PC-9 (cell line): ENCODE data around the gene SH3BP5L. TPM values are rescaled to one million over a fixed set of nuclear protein-coding genes. Genes with fewer than 3 reads are reported as not detected.

Source experiments
- BruUV-seq: library from RNA; stranded (reverse); fragments of 400-500 nt; replicated peaks from 2 replicates; lab custom pipeline; 2021; lab: Mats Ljungman, UMichigan
- CTCF ChIA-PET: fragments of 300-600 bp; sonication (Branson Sonifier 250); formaldehyde crosslinking; loops from one replicate; lab custom pipeline; 2022; ENCODE audit warnings: antibody characterized with exemption; lab: Charles Lee
- POLR2A ChIA-PET: fragments of 300-600 bp; sonication (Branson Sonifier 250); formaldehyde crosslinking; loops from one replicate; lab custom pipeline; 2022; ENCODE audit warnings: antibody characterized with exemption; ENCODE audit not compliant: unreplicated experiment; lab: Charles Lee
- DNase-seq, 2 experiments: peaks; one replicate each; pipeline versions ENCODE4 v3.0.0 to v3.0.0-alpha.2; 2015 to 2022; ENCODE audit warnings: mixed read lengths in 1 of 2
- H2AFZ ChIP-seq: fragments of 200-600 bp; sonication (generic); 2 replicates; pipeline ENCODE4 v1.8.1; 2017; ENCODE audit warnings: antibody characterized with exemption
- H3F3A ChIP-seq: fragments of 200-600 bp; sonication (generic); 2 replicates; pipeline ENCODE4 v1.8.1; 2017; ENCODE audit warnings: antibody characterized with exemption, mild to moderate bottlenecking, low read depth; ENCODE audit not compliant: insufficient read depth
- H3K27ac ChIP-seq: fragments of 200-600 bp; sonication (generic); 2 replicates; pipeline ENCODE4 v1.6.1; 2016; ENCODE audit warnings: mixed run types
- H3K27me3 ChIP-seq: fragments of 200-600 bp; sonication (generic); 2 replicates; pipeline ENCODE4 v1.6.1; 2016; ENCODE audit warnings: low read depth, mixed run types; ENCODE audit not compliant: insufficient read depth
- H3K36me3 ChIP-seq: fragments of 200-600 bp; sonication (generic); 2 replicates; pipeline ENCODE4 v1.6.1; 2016; ENCODE audit warnings: low read depth, mixed run types
- H3K4me1 ChIP-seq: fragments of 200-600 bp; sonication (generic); replicated peaks from 2 replicates; pipeline ENCODE4 v1.6.1; 2016; ENCODE audit warnings: mixed run types; ENCODE audit not compliant: insufficient read depth
- H3K4me2 ChIP-seq: fragments of 200-600 bp; sonication (generic); 2 replicates; pipeline ENCODE4 v1.6.1; 2017; ENCODE audit warnings: mixed run types
- H3K4me3 ChIP-seq: fragments of 200-600 bp; sonication (generic); 2 replicates; pipeline ENCODE4 v1.6.1; 2016; ENCODE audit warnings: mixed run types
- H3K79me2 ChIP-seq: fragments of 200-600 bp; sonication (generic); 2 replicates; pipeline ENCODE4 v1.6.1; 2017; ENCODE audit warnings: low read depth, mixed run types
- H3K9me2 ChIP-seq: fragments of 200-600 bp; sonication (generic); 2 replicates; pipeline ENCODE4 v1.8.1; 2017; ENCODE audit warnings: mild to moderate bottlenecking; ENCODE audit not compliant: insufficient read depth
- H3K9me3 ChIP-seq: fragments of 200-600 bp; sonication (generic); 2 replicates; pipeline ENCODE4 v1.8.1; 2016; ENCODE audit warnings: low read depth; ENCODE audit not compliant: insufficient read depth
- H4K20me1 ChIP-seq: fragments of 200-600 bp; sonication (generic); 2 replicates; pipeline ENCODE4 v1.8.1; 2017; ENCODE audit not compliant: insufficient read depth
- EZH2 ChIP-seq: fragments of 200-600 bp; sonication (generic); IDR thresholded peaks from 2 replicates; pipeline ENCODE4 v1.8.0; 2017; ENCODE audit warnings: antibody characterized with exemption, low read depth
- intact Hi-C: fragments of 100-400 bp; cut with micrococcal nuclease; formaldehyde crosslinking; loops from one replicate; pipeline ENCODE4 v1.10.0; 2022; ENCODE audit not compliant: unreplicated experiment
- total RNA-seq: library from RNA; stranded (reverse); gene quantifications from 2 replicates; pipeline ENCODE4 v1.2.3, GENCODE V29; 2021
- TF ChIP-seq, protein P1 (sequence below): fragments of 200-600 bp; sonication (generic); conservative IDR thresholded peaks from 2 replicates; pipeline ENCODE4 v1.6.1; 2017; ENCODE audit warnings: mixed run types, antibody characterized with exemption, mild to moderate bottlenecking, moderate library complexity

Gene SH3BP5L
- total RNA-seq, 1 experiment from 2014 or later, result 24.6 TPM

DNA sequence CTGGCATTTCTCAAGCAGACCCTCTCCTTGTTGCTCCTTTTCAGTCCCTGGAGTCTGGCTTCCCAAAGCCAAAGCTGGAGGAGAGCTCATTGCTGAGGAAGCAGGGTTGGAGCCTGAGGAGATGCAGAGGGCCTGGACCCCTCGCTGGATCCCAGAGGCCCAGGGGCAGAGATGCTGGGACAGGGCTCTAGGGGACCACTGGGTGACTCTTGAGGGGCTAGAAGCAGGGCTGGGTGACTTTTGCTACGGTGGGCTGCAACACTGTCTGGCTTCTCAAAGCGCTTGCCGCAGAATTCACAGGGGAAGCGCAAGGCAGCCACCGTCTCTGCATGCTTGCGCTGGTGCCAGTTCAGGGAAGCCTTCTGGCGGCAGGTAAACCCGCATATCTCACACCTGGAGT lies 24.4 kb upstream of the SH3BP5L start:
- Histone ChIP-seq H3K27me3 (no peaks in the 10 kb centered on the region), H3K4me3 (no peak overlapping the region), H3K9me3 (no peaks in the 10 kb centered on the region), H3K79me2 (no peaks in the 10 kb centered on the region), H3K9me2 (no peaks in the 10 kb centered on the region), H3K27ac (no peak overlapping the region), H3K4me1 (no peaks in the 10 kb centered on the region), H3K36me3 (no peaks in the 10 kb centered on the region; the same call in 1 of the 2 replicates), H3K4me2 (no peak overlapping the region), H2AFZ (no peak overlapping the region), H4K20me1 (no peaks in the 10 kb centered on the region), H3F3A (no peaks in the 10 kb centered on the region)
- DNase-seq, result no peak
- ChIA-PET POLR2A (no interaction called here), CTCF (no interaction called here)
- intact Hi-C loops, result no loop called here
- TF ChIP-seq, protein P1, sequence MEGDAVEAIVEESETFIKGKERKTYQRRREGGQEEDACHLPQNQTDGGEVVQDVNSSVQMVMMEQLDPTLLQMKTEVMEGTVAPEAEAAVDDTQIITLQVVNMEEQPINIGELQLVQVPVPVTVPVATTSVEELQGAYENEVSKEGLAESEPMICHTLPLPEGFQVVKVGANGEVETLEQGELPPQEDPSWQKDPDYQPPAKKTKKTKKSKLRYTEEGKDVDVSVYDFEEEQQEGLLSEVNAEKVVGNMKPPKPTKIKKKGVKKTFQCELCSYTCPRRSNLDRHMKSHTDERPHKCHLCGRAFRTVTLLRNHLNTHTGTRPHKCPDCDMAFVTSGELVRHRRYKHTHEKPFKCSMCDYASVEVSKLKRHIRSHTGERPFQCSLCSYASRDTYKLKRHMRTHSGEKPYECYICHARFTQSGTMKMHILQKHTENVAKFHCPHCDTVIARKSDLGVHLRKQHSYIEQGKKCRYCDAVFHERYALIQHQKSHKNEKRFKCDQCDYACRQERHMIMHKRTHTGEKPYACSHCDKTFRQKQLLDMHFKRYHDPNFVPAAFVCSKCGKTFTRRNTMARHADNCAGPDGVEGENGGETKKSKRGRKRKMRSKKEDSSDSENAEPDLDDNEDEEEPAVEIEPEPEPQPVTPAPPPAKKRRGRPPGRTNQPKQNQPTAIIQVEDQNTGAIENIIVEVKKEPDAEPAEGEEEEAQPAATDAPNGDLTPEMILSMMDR, result no peak
- no peak for TF ChIP-seq EZH2
- no TSS peak for BruUV-seq

DNA sequence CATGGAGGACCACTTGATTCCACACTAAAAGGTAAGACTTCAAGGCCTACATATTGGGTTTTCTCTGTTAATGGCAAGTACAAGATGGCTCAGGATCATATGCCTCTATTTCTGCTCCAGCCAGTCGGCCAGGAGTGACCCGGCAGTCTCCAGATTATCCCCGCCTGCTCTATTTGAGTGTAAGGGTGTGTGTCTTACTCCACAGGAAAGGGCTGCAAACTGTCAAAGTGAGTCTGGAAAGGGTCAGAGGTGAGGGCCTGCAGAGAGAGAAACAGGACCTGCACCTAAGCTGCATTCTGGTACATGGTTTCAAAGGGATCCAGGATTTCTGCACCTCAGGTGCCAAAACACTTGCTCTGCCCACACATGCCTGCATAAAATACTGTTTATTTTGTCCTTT lies 23.9 kb upstream of the SH3BP5L start:
- no peaks in the 10 kb centered on the region for H3K27me3 ChIP-seq
- H2AFZ ChIP-seq, result no peak overlapping the region
- TF ChIP-seq, protein P1, result no peak
- TF ChIP-seq EZH2, result no peak
- H3F3A ChIP-seq, result no peaks in the 10 kb centered on the region
- no peak overlapping the region for H3K4me3 ChIP-seq
- H3K79me2 ChIP-seq, result no peaks in the 10 kb centered on the region
- no peaks in the 10 kb centered on the region; the same call in 1 of the 2 replicates for H3K36me3 ChIP-seq
- H3K4me1 ChIP-seq, result no peaks in the 10 kb centered on the region
- POLR2A ChIA-PET, result no interaction called here
- H4K20me1 ChIP-seq, result no peaks in the 10 kb centered on the region
- no peak overlapping the region for H3K4me2 ChIP-seq
- H3K9me2 ChIP-seq, result no peaks in the 10 kb centered on the region
- no peak overlapping the region for H3K27ac ChIP-seq
- CTCF ChIA-PET, result no interaction called here
- intact Hi-C loops, result no loop called here
- no peak for DNase-seq
- BruUV-seq, result no TSS peak
- H3K9me3 ChIP-seq, result no peaks in the 10 kb centered on the region

DNA sequence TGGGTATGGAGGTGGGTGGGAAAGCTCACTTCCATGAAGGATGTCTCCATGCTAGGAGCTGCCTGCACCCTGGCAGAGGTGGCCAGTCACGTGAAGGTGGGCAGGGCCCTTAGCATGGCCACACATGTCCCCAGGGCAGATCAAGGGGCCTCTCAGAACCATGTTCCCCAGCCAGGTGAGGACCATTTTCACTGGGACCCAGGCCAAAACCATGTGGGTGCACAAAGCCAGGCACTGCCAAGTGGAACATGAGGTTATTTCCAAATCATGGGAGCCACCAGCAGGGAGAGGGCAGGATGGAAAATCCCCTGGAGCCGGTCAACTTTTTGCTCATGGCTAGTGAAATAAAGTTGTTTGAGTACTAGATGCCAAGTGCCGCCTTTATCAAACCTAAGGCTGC lies 23.4 kb upstream of the SH3BP5L start:
- no peaks in the 10 kb centered on the region for H3K9me2 ChIP-seq
- DNase-seq, result no peak
- H3K4me1 ChIP-seq, result no peaks in the 10 kb centered on the region
- no peaks in the 10 kb centered on the region; the same call in 1 of the 2 replicates for H3K79me2 ChIP-seq
- no peaks in the 10 kb centered on the region for H3K27me3 ChIP-seq
- TF ChIP-seq, protein P1, result no peak
- no peak for TF ChIP-seq EZH2
- H3K9me3 ChIP-seq, result no peaks in the 10 kb centered on the region
- intact Hi-C loops, result no loop called here
- ChIA-PET POLR2A (no interaction called here), CTCF (no interaction called here)
- H2AFZ ChIP-seq, result no peak overlapping the region
- no peaks in the 10 kb centered on the region for H4K20me1 ChIP-seq
- no peak overlapping the region for H3K27ac ChIP-seq
- no peaks in the 10 kb centered on the region for H3F3A ChIP-seq
- no TSS peak for BruUV-seq
- no peak overlapping the region for H3K4me3 ChIP-seq
- no peak overlapping the region for H3K4me2 ChIP-seq
- H3K36me3 ChIP-seq, result no peaks in the 10 kb centered on the region; the same call in 1 of the 2 replicates
